Measurements from ENCODE around the gene USP12.

DNA sequence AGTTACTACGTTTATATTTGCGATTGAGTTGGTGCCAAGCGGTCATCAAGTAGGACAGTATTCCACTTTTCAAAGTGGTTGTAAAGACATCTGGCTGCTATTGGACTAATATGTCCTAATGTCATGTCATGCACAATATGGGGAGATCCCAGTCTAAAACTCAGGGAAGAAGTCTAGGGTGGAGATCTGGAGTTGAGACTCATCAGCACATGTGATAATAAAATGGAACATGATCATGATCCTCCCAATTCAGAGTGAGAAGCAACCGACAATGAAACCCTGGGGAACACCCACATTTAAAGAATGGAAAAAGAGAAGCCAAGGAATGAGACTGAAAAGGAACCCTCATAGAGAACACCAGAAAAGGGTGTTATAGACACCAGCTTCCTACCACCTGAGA lies 80.2 kb downstream of the USP12 start:
- TF ChIP-seq EZH2 (IDR thresholded peaks at IDR 0.05) (no peak), POLR2AphosphoS5 (IDR thresholded peaks at IDR 0.05; ENCODE audit: borderline replicate concordance, low read depth, low read length) (no peak), FOXP2 (optimal IDR thresholded peaks at IDR 0.05; ENCODE audit: control extremely low read depth, extremely low read length, insufficient read depth) (no peak)

Data from SK-N-MC (cell line).